ENCODE data around the gene ZC3H12A. TPM values are rescaled to one million over a fixed set of nuclear protein-coding genes. Genes with fewer than 3 reads are reported as not detected.
A peak's percentile ranks its signal among the peaks of the same experiment; 100 is the strongest.

ZC3H12A gene
- total RNA-seq, 1 donor from 2014 or later: 4.9 TPM

- no peaks in the 10 kb centered on the region for H3K27me3 ChIP-seq (ENCODE audit: low read depth)
- intact Hi-C loops (cut with micrococcal nuclease): no loop called here
- H3K4me1 ChIP-seq: peaks cover 3% of the 10 kb centered on the region
- TF ChIP-seq CTCF (IDR thresholded peaks at IDR 0.05; ENCODE audit: borderline replicate concordance): no peak
- no peak overlapping the region for H3K27ac ChIP-seq (replicated peaks)
- H3K4me3 ChIP-seq: no peak overlapping the region
- DNase-seq: no peak
- H3K36me3 ChIP-seq: no peaks in the 10 kb centered on the region
- H3K9me3 ChIP-seq (replicated peaks): no peaks in the 10 kb centered on the region
These were observed 8.5 kb upstream of the ZC3H12A start for GRCh38 chr1:37465593-37466517.

- H3K9me3 ChIP-seq (replicated peaks): no peaks in the 10 kb centered on the region
- TF ChIP-seq CTCF (IDR thresholded peaks at IDR 0.05; ENCODE audit: borderline replicate concordance): no peak
- peaks cover 25% of the 10 kb centered on the region for H3K4me1 ChIP-seq
- no peaks in the 10 kb centered on the region for H3K36me3 ChIP-seq
- H3K4me3 ChIP-seq: no peak overlapping the region
- intact Hi-C loops (cut with micrococcal nuclease): no loop called here
- no peak for DNase-seq
- H3K27ac ChIP-seq (replicated peaks): no peak overlapping the region
- H3K27me3 ChIP-seq (ENCODE audit: low read depth): no peaks in the 10 kb centered on the region
These were observed 6.3 kb upstream of the ZC3H12A start for GRCh38 chr1:37468037-37468436.

- Histone ChIP-seq H3K9me3 (replicated peaks) (no peaks in the 10 kb centered on the region), H3K27ac (replicated peaks) (no peak overlapping the region), H3K27me3 (ENCODE audit: low read depth) (no peaks in the 10 kb centered on the region), H3K4me3 (no peak overlapping the region), H3K36me3 (no peaks in the 10 kb centered on the region), H3K4me1 (peaks cover 38% of the 10 kb centered on the region)
- intact Hi-C loops (cut with micrococcal nuclease): no loop called here
- no peak for TF ChIP-seq CTCF (IDR thresholded peaks at IDR 0.05; ENCODE audit: borderline replicate concordance)
- no peak for DNase-seq
These were observed 5.0 kb upstream of the ZC3H12A start for GRCh38 chr1:37469386-37469785.

- intact Hi-C loops (cut with micrococcal nuclease): no loop called here
- Histone ChIP-seq H3K36me3 (peaks cover 8% of the 10 kb centered on the region), H3K4me3 (peak overlapping the region; percentile 54), H3K27me3 (ENCODE audit: low read depth) (no peaks in the 10 kb centered on the region), H3K4me1 (peaks cover 60% of the 10 kb centered on the region), H3K9me3 (replicated peaks) (no peaks in the 10 kb centered on the region), H3K27ac (replicated peaks) (peak overlapping the region; percentile 91)
- no peak for TF ChIP-seq CTCF (IDR thresholded peaks at IDR 0.05; ENCODE audit: borderline replicate concordance)
- DNase-seq: peak; percentile 69
These were observed 2.8 kb upstream of the ZC3H12A start for GRCh38 chr1:37471345-37472231.

GRCh38 chr1:37472281-37472680 is 2.1 kb upstream of the ZC3H12A start:
- H3K27me3 ChIP-seq (ENCODE audit: low read depth): no peaks in the 10 kb centered on the region
- peaks cover 8% of the 10 kb centered on the region for H3K36me3 ChIP-seq
- peak overlapping the region; percentile 91 for H3K27ac ChIP-seq (replicated peaks)
- intact Hi-C loops (cut with micrococcal nuclease): no loop called here
- no peak for TF ChIP-seq CTCF (IDR thresholded peaks at IDR 0.05; ENCODE audit: borderline replicate concordance)
- no peak overlapping the region for H3K4me3 ChIP-seq
- DNase-seq: no peak
- H3K4me1 ChIP-seq: peaks cover 66% of the 10 kb centered on the region
- H3K9me3 ChIP-seq (replicated peaks): no peaks in the 10 kb centered on the region

Data from left ventricle myocardium inferior (tissue), 1 donor.